HG03457 (cell line): ENCODE results near the gene UCK2.

Experiments
- ATAC-seq: cut with Tn5 transposase; IDR thresholded peaks from one replicate; pipeline ENCODE4 v1.9.1; 2021; ENCODE audit warnings: moderate number of reproducible peaks; ENCODE audit not compliant: unreplicated experiment

The UCK2 gene

DNA sequence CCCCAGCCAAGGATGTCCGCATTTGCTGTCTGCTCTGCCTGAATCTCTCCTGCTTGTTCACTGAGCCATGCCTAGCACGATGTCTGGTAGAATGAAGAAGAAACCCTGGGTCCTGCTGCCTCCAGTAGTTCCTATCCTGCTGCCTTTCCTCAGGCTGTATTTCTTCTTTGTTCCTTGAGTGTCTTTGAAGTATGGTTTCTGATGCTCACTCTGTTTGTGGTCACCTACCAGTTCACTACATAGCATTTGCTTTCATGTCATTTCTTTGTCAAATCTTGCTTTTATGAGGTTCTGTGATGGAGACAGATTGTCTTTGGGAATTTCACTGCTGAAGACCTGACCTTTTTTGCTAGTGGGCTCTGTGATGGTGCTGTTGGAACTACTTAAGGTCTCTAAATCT is 5.9 kb downstream of the UCK2 start:
- ATAC-seq = no peak

DNA sequence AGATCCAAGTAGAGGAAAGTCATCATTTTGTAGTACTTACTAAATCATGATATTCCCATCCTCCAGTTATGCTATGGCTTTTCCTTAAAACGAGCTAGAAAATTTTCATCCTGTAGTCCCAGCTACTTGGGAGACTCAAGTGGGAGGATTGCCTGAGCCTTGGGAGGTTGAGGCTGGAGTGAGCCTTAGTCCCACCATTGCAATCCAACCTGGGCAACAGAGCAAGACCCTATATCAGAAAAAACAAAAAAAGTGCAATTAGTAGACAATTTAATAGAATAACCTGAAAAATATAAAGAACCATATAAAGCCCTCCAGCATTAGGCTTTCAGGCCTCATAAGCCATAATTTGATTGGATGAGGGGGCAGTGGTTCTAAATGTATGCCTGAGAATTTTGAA is 6.8 kb downstream of the UCK2 start:
- no peak for ATAC-seq

DNA sequence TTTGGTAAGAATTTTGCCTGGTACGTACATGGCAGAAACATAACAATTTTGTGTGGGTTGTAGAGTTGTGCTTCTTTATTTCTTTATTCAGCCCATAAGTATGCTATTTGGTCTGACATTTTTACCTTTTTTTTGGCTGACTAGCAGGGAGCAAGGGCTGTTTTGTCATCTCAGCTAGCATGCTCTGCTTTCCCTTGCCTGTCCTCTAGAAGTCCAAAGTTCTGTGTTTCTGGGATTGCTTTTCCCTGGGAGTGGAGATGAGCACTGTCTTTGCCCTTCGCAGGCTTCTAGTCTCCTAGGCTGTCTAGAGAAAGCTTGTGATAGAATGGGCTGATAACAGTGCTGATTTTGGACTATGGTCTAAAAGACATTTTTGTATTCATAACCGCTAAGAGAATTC is 7.5 kb downstream of the UCK2 start:
- ATAC-seq = no peak

DNA sequence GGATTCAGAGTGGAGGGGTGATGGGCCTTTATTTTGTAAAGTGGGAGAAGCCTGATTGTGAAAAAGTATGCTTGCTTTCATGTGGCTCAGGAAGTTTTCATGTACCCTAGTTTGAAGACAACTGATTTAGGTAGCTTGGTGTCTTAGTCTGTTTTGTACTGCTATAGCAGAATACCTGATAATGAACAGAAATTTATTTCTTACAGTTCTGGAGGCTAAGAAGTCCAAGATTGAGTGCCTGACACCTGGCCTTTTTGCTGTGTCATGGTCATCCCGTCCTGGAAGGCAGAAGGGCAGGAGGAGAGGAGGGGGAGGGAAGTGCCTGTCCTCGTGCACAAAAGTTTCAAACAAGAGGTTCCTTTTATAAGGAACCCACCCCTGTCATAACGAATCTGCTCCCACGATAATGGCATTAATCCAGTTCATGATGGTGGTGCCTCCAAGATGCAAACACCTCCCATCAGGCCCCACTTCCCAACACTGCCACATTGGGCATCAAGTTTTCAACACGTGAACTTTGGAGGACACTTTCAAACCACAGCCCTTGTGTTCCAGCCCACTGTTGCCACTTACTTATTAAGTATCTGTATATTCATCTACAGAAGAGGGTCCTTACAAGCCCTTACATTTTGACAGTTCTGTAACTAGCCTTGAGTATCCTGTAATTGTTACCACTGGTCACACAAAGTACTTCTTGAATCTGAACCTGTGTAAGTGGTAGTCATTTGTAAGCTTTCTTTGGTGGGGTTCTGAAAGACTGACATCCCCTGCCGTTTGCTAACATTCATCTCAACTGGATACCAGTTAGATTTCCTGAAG is 9.5 kb downstream of the UCK2 start:
- no peak for ATAC-seq

DNA sequence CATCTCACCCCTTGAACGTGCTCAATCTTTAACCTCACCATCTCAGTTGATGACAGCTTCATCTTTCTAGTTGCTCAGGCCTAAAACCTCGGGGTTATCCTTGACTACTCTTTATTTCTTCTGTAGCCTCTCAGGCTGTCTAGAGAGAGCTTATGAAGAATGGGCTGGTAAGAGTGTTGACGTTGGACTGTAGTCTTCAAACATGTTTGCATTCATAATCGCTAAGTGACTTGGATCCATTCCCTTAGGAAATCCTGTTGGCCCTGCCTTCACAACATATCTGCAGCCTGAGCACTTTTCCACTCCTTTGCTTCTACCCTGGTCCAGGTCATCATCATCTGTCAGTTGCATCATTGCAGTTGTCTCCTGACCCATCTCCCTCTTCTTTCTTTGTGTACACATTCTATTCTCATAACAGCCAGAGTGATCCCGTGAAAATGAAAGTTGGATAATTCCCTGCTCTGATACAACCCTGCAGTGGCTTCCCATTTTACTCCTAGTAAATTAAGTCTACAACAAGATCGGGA is 10.5 kb downstream of the UCK2 start:
- no peak for ATAC-seq

DNA sequence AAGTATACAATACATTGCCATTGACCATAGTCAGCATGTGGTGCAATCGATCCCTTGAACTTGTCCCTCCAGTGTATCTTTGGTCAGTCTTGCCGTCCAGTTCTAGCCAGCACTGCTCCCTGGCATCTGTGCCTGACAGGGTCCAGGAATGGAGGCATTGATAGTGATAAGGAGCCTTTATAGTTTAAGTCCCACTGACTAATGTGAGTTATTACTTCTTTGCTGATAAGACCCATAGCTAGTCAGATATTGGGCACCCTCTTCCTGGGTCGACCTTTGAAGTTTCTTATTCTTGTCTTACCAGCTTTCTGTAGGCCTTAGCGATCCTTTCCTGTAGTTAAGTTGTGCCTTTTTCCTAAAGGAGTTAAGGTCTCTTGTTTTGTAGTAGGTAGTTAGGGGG is 13.0 kb downstream of the UCK2 start:
- no peak for ATAC-seq

DNA sequence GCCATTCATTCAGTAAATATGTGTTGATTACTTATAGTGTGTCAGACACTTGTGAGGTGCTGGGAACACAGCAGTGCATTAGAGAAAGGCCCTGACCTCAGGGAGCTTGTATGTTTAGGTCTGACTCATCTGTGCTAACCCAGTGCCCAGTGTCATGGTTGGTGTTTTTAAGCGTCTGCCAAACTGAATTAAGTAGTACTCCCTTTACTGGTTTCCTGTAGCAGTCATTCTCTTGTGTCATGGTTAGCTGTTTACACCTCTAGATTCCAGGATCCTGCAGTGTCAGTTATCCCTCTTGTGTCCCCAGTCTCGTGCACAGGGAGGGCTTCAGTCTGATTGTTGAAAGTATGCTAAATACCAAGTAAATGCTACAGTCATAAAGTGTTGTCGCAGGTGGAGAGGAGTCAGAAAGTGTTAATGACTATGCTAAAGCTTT is 14.2 kb downstream of the UCK2 start:
- ATAC-seq = no peak

DNA sequence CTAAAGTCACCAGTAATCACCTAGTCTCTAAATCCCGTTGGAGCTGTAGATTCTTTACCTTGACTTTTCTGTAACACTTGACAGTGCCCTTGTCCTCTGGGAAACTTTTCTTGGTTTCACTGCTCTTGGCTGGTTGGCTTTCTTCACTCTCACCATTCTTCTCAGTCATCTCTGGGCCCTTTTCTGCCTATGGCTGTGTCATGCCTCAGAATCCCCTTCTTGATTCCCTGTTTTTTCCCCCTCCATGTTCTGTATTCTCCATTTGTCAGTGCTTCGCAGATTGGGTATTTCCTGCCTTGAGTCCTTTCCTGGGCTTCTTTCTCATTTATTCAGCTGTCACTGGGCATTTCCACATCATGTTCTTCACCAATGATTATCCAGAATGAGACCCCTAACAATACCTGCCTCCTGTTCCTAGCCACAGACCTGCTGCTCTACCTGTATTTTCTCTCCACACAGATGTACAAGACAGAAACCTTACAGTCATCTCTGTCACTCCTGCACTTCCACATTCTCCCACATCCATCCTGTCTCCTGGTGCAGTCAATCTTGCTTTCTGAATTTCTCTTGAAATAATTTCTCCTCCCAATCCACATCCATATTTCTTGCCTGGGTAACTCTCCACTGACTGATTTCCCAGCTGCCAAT is 14.7 kb downstream of the UCK2 start:
- ATAC-seq = no peak

DNA sequence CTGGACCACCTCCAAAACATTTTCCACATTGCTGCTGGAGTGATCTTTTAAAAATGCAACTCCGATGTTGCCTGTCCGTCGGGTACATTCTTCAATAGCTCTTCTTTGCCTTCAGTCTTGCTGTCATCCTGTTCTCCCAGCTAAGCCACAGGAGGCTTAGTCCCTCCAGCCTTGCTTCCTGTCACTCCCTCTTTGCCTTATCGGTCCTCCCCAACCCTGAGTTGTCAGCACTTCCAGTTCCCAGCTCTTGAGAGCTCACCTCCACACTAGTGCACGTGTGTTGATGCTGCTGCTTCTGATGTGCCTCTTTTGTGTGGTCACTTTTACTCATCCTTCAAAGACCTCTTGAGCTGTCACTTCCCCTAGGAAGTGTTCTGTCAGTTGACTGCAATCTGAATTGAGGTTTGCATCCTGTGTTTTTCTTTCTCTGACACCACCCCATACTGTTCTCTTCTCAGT is 15.3 kb downstream of the UCK2 start:
- ATAC-seq = peak; percentile 44

DNA sequence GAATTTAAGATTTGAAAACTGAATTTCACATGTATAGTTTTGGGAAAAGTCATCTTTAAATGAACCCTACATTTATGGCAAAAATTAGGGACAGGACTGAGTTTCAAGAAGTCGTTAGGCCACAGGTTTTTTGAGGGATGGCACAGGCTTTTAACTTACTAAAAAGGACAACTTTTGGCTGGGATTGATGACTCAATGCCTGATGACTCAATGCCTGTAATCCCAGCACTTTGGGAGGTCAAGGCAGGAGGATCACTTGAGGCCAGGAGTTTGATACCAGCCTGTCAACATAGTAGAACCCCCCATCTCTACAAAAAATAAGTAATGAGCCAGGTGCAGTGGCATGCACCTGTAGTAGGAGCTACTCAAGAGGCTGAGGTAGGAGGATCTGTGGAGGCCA is 15.9 kb downstream of the UCK2 start:
- ATAC-seq = no peak

DNA sequence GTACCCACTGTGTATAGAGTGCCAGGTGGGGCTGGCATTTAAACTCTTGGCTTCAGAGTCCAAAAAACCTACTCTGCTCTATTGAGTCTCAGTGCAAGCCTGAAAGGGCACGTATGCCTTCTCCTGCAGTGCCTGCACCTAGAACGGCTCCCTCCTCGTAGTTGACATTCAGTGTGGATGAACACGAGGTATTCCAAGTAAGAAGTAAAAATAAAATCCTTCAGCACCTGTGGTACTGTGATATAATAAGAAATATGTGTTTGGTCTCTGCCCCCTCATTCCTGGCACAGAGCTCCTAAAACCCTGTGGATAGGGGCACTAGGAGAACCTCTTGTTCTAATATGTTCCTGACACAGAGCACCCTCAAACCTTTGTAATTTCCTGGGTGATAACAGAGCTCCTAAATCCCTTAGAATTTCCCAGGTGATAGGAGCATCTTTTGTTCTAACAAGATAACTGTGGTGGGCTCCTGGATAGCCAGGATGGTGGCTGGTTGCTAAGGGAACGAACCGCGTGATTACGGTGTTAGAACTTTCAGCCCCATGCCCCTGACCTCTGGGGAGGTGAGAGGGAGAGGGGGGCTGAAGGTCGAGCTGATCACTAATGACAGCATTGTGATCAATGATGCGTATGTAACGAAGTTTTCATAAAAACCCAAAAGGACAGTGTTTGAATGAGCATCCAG is 16.8 kb downstream of the UCK2 start:
- no peak for ATAC-seq

DNA sequence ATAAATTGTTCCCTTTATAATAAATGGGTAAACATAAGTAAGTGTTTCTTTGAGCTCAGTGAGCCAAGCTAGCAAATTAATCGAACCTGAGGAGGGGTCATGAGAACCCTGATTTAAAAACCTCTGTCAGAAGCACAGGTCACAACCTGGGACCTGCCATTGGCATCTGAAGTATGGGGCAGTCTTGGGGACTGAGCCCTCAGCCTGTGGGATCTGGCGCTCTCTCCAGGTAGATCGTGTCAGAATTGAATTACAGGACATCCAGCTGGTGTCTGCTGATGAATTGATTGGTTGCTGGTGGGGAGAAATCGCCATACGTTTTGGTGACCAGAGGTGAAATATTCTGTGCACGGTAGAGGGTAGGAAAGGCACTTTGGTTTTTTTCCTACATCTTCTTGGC is 17.5 kb downstream of the UCK2 start:
- no peak for ATAC-seq

DNA sequence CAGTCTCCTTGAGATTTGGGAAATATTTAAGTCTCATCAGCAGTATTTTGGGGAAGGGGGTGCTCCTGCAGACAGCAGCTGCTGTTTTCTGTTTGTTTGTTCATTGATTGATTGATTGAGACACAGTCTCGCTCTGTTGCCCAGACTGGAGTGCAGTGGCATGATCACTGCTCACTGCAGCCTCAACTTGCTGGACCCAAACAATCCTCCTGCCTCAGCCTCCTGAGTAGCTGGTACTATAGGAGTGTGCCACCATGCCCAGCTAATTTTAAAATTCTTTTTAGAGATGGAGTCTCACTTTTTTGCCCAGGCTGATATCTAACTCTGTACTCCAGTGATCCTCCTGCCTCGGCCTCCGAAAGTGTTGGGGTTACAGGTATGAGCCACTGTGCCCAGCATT is 18.2 kb downstream of the UCK2 start:
- no peak for ATAC-seq

DNA sequence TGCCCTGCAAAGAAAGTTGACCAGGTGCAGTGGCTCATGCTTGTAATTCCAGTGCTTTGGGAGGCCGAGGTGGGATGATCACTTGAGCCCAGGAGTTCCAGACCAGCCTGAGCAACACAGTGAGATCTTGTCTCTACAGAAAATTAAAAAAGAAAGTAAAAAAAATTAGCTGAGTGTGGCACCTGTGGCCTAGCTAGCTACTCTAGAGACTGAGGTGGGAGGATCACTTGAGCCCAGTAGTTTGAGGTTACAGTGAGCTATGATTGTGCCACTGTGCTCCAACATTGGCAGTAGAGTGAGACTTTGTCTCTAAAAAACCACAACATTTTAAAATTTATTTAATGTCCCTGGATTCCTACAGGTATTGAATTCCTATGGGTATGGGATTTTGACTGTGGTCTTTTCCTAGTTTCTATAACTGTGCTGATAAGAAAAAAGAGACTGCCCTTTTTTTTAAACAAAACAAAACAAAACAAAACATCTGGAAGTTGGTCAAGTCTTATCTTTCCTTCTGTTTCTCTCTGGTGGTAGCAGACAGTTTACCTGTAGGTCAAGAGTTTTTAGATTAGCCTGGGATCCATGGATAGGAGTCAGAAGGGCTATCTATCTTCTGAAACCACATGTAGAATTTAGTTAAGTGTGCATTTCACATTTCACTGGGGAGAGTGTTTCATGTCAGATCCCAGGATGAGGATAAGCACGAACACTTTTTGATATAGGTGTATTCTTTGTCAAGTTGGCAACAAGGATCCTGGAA is 18.8 kb downstream of the UCK2 start:
- ATAC-seq = no peak

DNA sequence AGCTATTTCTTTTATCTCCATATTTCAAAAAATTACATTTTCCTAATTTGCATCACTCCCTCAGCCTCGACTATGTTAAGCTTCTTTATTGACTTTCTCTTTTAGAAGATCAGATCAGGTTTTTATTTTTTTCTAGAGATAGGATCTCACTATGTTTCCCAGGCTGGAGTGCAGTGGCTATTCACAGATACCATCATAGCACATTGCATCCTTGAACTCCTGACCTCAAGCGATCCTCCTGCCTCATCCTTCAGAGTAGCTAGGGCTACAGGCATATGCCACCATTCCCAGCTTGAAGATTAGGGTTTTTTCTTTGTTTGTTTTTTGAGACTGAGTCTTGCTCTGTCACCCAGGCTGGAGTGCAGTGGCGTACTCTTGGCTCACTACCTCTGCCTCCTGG is 20.1 kb downstream of the UCK2 start:
- ATAC-seq = no peak

DNA sequence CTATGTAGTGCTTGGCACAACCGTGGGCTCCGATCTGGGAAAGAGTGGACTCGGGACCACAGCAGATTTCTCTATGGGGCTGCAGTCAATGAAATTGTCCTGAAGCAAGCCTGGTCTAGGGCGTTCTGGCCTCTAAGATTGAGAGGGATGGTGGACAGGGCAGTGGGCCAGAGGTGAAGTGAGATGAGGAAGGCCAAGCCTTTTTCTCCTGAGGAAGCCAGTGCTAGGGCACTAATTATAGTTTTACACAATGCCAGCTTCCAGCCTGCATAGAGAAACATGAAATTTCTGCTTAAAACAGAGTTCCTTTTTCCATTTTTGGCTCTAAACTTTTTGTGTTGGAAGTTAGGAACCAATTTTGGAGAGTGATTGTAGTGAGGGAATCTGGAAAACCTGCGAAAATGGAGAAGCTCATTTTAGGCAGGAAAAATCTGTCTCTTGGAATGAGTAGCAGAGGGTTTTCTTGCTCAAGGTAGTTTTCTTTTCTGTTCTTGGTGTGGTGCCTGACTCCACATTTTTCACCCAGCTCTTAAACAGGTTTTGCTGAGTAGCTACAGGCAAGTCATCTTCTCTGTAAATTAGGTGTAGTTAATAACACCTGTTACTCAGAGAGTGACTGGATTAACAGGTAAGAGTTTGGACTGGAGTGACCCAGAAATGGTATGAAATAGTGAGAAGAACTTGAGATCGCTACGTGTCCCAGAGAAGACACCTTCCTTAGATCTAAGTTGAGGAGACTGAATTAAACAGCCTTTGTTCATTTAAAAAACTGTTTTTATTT is 22.1 kb downstream of the UCK2 start:
- no peak for ATAC-seq

DNA sequence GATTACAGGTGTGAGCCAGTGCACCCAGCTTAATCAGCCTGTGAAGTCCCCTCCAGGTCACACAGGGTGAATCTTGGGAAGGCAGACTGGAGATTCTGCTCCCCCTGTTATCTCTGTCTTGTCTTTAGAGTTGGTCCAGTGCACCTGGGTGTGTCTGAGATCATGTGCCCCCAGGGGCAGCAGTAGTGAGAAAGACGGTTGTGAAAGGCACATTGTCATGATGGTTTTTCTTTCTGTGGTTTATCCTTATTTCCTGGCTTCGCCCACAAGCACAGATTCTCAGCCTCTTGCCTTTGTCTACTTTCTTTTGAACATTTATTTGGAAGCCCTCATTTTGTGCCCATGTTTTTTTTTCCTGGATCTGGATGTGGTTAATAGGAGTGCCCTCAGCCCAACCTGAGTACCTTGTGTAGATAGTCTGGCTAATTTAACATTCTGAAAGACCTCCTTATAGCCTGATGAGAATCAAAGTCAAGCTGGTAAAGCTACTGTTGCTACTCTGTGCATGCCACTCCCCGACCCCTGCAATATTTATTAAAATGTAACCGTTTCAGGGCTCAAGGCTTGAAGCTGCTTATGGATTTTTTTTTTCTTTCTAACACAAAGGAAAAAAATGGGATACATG is 23.7 kb downstream of the UCK2 start:
- peak; percentile 80 for ATAC-seq

DNA sequence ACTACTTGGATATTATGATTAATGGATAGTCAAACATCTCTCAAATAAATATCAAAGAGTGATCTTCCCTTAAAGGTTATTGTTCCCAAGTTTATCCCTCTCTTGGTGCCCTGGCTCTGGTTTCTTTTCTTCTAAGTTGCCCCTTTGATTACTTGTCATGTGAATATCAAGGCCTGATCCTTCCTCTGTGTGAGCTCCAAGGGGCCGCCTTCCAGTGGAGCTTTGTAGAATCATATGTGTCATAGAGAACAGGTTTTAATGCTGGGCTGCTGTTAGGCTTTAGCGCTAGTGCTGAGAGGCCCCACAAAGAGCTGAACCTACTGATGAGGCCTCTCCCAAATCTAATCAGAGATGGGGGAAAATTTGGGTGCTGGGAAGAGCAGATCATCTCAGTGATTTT is 25.5 kb downstream of the UCK2 start:
- no peak for ATAC-seq

DNA sequence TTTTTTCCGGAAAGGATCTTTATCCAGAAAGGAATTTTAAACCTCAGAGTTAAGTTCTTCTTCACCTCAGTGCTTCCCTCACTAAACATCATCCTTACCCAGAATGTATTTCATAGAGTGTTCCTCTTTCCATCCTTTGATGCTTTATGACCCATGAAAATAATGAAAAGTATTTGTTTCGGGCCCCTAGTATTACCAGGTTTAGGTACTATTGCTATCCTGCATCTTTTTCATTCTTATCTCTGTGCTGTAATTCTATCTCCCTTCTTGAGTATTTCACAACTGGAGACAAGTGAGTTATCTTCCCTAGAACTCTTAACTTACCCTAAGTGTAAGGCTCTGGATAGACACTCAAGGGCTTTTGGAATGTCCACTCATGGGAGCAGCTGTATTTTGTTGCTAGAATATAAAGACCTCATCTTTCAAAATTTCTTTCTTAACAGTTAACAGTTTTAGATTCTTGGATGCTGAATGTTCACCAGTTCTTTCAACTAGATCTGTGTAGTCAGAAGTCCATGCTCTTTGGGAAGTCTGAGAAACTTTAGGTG is 26.2 kb downstream of the UCK2 start:
- no peak for ATAC-seq
